IPS-NIHi7 (cell line): ENCODE measurements around the gene SLC6A2.

ENCODE experiments used
- DNase-seq: peaks from one replicate; pipeline ENCODE4 v3.0.0; 2012; ENCODE audit warnings: mixed read lengths; ENCODE audit errors: extremely low spot score

SLC6A2 gene

DNA sequence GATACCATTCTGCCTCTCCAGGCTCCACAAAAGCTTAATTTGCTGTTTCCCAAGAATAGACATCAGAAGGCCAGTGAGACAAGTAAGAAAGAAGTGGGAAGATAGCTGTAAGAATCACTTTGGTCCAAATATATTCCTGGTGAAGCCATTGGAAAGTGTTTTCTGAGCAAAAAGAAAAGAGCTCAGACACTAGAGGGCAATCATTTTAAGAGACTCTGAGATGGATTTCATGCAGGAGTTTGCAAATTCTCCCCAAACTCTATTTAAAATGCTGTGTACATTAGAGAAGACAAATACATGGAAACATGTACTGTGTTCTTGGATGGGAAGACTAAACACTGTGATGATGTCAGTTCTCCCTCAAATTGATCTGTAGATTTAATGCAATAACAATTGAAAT, 8.0 kb upstream of the SLC6A2 start:
- DNase-seq = no peak

DNA sequence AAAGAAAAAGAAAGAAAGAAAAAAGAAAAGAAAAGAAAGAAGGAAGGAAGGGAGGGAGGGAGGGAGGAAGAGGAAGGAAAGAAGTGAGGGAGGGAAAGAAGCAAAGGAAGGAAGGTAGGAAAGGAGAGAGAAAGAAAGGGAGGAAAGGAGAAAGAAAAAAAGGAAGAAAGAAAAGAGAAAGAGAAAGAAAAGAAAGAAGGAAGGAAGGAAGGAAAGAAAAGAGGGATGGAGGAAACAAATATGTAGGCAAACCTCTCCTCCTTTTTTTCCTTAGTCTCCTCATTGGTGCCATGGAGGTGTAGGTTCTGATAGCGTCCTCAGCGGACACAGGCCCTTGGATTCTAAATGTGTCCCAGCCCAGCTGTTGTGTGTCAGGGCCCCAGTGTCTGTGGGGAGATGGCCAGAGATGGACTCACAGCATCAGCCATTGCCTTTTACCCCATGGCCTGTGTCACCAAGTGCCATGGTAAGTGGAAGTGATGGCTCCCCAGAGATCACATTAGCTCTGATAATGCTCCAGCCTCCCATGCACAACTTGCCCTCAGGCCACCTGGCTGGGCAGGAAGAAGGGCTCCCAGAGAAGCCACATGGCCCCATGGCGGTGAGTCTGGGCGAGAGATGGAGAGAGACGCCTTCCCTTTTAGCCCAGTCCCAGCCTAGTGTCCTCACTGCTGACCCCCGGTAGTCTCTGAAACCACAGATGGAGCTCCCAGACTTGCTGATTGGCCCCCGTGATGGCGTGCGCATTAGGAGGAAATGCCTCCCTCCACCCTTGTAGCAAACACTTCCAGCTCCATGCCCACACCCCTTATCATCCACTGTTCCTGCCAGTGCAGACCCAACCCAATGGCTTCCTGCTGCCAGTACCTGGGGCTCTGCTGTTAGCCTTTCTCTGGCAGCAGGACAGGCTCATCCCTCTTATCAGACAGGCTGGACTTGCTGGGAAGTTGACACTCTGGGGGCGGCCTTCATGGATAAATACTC, 3.7 kb upstream of the SLC6A2 start:
- DNase-seq = no peak

DNA sequence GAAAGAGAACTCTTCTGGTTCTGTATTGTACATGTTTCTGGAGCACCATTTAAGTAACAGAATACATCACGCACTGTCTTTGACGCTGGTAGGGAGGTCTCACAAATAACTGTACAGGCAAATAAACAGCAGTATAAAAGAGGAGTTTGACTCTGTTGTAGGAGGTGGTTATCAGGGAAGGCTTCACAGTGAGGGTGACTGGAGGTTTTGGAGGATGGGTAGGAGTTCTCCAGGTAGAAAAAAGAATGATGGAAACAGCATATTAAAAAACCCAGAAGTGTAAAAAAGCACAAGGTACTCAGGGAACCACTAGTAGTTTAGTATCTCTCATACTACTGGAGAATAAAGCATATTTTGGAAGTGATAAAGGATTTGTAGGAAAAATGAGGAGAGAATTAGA, 2.7 kb upstream of the SLC6A2 start:
- no peak for DNase-seq

DNA sequence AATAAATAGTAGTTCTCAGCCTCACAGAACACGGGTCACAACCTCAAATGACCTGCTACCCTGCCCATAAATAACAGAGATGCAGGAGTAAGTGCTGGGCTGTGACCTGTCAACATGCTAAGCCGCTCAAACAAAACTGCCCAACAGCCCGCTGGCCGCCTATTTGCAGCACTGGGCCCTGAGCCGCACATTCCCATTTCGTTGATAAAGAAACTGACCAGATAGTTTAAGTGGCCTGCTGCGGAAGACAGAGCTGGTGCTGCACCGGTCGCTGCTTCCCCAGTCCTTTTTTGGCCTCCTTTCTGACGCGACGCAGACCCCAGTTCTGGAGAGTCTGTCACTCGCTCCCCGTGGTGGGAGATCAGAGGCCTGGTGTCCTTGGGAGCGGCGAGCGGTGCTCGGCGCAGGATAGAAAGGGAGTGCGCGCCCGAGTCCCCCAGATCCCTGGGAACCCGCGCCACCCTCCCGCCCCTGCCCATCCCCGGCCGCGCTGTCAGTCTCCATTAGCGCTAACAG, 349 bp upstream of the SLC6A2 start:
- peak; percentile 67 for DNase-seq

DNA sequence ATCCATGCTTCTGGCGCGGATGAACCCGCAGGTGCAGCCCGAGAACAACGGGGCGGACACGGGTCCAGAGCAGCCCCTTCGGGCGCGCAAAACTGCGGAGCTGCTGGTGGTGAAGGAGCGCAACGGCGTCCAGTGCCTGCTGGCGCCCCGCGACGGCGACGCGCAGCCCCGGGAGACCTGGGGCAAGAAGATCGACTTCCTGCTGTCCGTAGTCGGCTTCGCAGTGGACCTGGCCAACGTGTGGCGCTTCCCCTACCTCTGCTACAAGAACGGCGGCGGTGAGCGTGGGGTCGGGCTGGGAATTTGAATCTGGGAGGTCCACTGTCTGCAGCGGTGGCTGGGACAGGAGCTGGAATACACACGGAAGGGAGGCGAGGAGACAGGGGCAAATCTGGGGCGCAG, 904 bp downstream of the SLC6A2 start:
- peak; percentile 42 for DNase-seq

DNA sequence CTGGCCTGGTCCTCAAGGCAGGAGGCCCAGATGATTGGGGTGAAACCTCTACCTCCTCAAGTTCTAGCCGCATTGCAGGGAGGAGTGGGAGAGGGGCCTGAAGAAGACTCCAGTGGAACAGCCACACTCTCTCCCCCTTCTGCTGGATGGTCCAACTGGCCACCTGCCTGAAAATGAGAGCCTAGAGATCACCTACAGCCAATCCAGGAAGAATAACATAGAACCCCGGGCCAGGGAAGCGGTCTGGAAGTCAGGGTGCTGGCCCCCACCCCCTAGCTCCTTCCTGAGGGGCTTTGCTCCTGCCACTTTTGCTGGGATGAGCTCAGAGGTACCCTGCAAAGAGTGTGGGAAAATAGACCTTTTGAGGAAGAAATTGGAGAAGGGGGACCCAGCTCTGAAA, 1.8 kb downstream of the SLC6A2 start:
- no peak for DNase-seq

- no peak for DNase-seq
Observed at GRCh38 chr16:55658898-55659420, 3.2 kb downstream of the SLC6A2 start.

DNA sequence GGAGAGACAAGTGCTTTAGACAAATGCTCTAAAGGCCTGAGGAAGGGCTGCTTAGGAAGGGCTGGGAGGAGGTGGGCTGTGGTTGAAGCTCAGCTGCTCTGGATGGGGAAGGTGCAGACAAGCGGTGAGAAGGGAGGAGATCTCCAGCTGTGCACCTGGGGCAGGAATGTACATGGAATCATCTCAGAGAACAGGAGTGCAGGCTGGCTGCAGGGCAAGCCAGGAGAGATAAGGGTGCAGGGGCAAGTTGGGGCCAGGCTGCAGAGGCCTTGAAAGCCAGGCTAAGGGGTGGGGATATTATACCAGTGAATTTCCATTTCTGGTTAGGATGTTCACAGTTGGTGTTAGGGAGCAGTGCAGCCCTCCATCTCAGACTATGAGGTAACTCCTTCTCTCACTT, 4.2 kb downstream of the SLC6A2 start:
- DNase-seq = no peak

- no peak for DNase-seq
Observed at GRCh38 chr16:55660828-55661227, 5.0 kb downstream of the SLC6A2 start.

GRCh38 chr16:55661941-55662643, 6.3 kb downstream of the SLC6A2 start:
- no peak for DNase-seq

DNA sequence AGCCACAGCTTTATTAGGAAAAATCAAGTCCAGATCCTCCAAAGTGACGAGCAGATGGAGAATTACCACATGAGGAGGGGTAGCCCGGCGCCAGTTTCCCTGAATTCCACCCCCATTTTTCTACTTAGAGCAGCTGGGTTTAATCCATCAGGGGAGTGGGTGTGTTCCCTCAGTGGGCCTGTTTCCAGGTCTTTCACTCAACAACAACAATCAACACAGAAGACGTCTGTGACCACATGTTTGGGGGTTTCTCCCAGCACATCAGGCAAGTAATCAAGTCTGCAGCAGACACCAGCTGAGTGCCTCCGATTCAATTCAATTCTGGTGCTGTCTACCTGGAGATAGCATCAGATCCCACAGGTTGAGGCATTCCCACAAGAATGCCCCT, 6.8 kb downstream of the SLC6A2 start:
- no peak for DNase-seq

DNA sequence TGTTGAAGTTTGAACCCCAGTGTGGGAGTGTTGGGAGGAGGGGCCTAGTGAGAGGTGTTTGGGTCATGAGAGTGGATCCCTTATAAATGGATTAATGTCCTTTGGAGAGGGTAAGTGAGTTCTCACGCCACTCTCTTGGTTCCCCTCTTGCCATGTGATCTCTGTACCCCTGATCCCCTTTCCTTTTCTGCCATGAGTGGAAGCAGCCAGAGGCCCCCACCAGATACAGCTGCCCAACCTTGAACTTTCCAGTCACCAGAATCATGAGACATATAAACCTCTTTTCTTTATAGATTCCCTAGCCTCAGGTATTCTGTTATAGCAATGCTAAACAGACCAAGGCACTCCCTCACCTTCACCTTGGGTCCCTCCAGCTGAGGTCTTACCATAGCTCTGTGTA, 7.4 kb downstream of the SLC6A2 start:
- DNase-seq = no peak

DNA sequence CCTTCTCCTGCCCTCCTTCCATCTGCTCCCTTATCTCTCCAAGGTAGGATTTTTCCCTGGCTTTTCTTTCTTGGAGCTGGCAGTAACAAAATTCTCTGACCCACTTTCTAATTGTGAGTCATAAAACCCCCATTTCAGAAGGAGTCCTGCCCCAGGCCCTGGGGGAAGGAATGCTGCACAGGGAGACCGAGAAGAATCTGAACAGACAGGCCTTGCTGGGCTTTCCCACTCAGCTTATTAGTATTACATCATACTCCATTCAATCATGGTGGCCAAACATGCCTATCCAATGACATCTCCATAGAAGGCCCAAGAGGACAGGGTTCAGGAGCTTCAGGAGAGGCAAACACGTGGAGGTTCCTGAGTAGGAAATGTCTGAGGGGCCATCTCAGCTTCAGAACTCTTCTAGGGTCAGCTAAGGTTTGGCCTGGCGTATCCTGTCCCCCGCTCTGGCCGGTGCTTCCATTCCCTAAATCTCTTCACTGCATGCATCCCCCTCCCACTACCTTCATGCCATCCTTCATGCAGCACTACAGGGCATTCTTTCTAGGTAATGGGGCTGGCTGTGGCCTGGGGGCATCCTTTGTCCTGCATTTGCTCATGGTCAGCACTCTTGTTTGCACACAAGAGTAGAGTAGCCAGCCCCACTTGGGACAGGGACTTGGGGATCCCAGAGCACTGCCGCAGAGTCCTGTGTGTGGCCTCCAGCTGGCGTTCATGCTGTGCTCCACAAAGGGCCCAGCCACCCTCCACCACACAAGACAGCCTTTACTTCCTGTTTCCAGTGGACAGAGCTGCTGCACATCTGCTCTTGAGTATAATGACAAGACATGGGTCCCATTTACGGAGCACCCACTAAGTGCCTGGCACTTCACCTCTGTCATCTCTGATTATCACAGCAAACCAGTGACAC, 8.2 kb downstream of the SLC6A2 start:
- DNase-seq = no peak

DNA sequence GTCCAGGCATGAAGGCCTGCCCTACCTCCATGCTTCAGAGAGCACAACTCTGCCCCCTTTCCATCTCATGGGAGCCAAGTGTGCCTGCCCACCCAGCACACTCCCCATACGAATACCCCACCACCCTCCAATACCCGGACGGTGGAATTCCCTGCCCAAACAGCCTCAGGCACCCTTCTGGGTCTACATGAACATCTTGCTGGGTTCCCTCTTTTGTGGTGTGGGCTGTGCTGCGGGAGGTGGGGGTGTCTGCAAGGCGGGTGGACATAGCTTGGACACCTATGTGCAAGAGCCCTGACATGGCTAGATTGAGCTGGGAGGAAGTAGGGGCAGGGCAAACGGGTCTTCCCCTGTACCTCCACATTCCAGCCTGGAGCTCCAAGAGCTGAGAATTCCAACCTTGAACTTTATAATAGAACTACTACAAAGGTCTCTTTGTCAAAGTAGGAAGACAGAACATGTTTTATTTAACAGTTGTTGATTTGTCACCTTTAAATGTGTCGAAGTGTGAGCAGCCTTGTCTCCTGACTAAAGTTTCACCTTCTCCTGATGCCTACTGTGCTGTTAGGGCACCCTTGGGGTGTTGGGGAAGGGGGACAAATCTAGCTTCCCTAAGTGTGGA, 9.1 kb downstream of the SLC6A2 start:
- no peak for DNase-seq

DNA sequence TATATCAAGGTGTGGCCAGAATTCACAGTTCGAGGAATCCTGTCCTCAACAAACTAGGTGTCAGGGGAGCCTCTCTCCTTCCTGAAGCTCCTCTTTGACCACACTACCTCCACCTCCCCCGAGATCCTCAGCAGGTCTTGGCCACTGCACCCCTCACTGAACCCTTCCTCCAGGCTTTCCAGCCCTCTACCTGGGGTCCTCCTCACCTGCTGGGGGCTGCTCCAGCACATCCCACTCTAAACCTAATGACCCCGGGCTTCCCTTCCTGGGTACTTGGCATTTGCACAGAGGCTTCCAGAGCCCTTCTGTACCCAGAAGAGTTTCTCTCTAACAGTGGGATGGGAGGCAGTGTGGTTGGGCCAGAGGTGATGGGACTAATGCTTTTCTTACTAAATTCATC, 9.7 kb downstream of the SLC6A2 start:
- DNase-seq = no peak

- DNase-seq = no peak
Observed at GRCh38 chr16:55666012-55666411, 10.2 kb downstream of the SLC6A2 start.

- no peak for DNase-seq
Observed at GRCh38 chr16:55667753-55668152, 12.0 kb downstream of the SLC6A2 start.

DNA sequence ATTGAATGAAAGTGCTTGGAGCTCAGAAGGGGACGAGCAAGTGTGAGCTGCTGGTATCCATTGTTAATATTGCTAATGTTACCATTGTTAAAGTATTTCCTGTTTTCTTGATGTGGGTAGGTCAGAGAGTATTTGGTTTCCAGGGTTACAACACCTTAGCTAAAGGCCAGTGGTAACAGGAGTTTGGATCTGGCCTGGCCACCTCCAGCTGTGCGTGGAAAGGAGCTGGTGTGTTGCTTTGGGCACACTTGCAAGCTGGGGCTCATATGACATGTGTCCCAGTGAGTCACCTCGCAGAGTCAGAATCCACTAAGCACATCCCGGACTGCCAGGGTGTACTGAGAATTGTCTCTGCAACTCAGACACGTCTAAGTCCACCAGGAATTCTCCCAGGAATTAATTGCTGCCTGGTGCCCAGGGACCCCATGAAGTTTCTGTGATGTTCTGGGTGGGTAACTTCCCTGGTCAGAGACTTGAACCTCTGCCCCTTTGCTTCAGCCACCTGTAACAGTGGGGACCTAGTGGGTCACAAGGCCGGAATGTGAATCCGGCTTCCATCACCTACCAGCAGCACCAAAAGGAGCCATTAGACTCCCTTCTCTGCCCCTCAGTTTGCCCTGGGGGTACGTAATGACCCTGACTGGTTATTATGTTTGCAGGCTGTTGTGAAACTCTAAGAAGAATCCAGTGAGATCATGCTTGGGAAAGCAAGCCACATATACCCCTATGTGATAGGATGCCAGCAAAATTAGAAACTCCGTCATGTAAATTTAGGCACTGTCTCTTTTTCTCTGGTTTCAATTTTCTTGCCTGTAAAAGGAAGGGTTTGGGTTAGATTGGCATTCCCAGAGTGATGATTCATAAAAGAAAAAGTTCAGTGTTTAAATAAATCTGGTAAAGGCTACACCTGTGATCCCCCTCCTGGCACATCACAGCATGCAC, 12.8 kb downstream of the SLC6A2 start:
- peak; percentile 44 for DNase-seq

- DNase-seq = no peak
Observed at GRCh38 chr16:55671206-55671973, 15.6 kb downstream of the SLC6A2 start.
